Measurements from ENCODE around the gene KRTAP10-4. TPM values are rescaled to one million over a fixed set of nuclear protein-coding genes. Genes with fewer than 3 reads are reported as not detected.

KRTAP10-4 gene
- total and polyA plus RNA-seq, 2 experiments from 2014 or later, result not detected

DNA sequence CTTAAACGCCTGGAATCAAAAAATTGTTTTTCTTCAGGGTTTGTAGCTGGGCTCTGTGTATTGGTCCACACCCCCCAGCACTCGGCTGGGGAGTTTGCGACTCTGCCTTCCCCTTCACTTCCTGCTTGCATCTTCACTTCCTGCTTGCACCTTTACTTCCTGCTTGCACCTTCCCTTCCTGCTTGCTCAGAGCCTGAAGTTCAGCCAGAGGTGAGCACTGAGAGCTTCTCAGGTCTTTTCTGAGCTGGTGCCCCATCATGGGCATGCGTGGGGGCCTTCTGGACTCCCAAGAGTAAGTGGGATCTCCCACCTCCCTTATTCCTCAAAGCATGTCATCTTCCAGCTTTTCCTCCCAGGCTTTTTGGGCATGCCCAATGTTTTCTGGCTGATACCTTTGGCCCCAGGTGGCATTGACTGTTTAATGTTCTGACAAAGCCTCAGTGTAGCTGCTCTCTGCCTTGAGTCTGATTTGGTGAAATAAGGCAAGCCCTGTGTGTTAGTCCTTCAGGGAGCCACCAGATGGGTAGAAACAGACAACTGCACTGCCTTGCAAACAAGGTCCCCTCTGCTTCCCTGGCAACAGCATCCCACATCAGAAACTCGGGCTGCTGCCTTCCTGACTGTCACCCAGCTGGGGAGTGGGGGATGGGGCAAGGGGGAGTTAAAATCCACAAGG lies 25.7 kb upstream of the KRTAP10-4 start (continued):
- TF ChIP-seq, protein P1, sequence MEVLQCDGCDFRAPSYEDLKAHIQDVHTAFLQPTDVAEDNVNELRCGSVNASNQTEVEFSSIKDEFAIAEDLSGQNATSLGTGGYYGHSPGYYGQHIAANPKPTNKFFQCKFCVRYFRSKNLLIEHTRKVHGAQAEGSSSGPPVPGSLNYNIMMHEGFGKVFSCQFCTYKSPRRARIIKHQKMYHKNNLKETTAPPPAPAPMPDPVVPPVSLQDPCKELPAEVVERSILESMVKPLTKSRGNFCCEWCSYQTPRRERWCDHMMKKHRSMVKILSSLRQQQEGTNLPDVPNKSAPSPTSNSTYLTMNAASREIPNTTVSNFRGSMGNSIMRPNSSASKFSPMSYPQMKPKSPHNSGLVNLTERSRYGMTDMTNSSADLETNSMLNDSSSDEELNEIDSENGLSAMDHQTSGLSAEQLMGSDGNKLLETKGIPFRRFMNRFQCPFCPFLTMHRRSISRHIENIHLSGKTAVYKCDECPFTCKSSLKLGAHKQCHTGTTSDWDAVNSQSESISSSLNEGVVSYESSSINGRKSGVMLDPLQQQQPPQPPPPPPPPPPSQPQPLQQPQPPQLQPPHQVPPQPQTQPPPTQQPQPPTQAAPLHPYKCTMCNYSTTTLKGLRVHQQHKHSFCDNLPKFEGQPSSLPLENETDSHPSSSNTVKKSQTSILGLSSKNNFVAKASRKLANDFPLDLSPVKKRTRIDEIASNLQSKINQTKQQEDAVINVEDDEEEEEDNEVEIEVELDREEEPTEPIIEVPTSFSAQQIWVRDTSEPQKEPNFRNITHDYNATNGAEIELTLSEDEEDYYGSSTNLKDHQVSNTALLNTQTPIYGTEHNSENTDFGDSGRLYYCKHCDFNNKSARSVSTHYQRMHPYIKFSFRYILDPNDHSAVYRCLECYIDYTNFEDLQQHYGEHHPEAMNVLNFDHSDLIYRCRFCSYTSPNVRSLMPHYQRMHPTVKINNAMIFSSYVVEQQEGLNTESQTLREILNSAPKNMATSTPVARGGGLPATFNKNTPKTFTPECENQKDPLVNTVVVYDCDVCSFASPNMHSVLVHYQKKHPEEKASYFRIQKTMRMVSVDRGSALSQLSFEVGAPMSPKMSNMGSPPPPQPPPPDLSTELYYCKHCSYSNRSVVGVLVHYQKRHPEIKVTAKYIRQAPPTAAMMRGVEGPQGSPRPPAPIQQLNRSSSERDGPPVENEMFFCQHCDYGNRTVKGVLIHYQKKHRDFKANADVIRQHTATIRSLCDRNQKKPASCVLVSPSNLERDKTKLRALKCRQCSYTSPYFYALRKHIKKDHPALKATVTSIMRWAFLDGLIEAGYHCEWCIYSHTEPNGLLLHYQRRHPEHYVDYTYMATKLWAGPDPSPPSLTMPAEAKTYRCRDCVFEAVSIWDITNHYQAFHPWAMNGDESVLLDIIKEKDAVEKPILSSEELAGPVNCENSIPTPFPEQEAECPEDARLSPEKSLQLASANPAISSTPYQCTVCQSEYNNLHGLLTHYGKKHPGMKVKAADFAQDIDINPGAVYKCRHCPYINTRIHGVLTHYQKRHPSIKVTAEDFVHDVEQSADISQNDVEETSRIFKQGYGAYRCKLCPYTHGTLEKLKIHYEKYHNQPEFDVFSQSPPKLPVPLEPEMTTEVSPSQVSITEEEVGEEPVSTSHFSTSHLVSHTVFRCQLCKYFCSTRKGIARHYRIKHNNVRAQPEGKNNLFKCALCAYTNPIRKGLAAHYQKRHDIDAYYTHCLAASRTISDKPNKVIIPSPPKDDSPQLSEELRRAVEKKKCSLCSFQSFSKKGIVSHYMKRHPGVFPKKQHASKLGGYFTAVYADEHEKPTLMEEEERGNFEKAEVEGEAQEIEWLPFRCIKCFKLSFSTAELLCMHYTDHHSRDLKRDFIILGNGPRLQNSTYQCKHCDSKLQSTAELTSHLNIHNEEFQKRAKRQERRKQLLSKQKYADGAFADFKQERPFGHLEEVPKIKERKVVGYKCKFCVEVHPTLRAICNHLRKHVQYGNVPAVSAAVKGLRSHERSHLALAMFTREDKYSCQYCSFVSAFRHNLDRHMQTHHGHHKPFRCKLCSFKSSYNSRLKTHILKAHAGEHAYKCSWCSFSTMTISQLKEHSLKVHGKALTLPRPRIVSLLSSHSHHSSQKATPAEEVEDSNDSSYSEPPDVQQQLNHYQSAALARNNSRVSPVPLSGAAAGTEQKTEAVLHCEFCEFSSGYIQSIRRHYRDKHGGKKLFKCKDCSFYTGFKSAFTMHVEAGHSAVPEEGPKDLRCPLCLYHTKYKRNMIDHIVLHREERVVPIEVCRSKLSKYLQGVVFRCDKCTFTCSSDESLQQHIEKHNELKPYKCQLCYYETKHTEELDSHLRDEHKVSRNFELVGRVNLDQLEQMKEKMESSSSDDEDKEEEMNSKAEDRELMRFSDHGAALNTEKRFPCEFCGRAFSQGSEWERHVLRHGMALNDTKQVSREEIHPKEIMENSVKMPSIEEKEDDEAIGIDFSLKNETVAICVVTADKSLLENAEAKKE (CRISPR knock-in tag; IDR thresholded peaks at IDR 0.05), result no peak
- no peak for TF ChIP-seq POLR2AphosphoS5 (IDR thresholded peaks at IDR 0.05; ENCODE audit: low read depth)
- TF ChIP-seq CREB1 (CRISPR knock-in tag; IDR thresholded peaks at IDR 0.05; ENCODE audit: low read depth), result no peak
- TF ChIP-seq STAT1 (IDR thresholded peaks at IDR 0.05; ENCODE audit: unreplicated experiment), result no peak
- TF ChIP-seq ZNF114 (CRISPR knock-in tag; IDR thresholded peaks at IDR 0.05), result no peak

DNA sequence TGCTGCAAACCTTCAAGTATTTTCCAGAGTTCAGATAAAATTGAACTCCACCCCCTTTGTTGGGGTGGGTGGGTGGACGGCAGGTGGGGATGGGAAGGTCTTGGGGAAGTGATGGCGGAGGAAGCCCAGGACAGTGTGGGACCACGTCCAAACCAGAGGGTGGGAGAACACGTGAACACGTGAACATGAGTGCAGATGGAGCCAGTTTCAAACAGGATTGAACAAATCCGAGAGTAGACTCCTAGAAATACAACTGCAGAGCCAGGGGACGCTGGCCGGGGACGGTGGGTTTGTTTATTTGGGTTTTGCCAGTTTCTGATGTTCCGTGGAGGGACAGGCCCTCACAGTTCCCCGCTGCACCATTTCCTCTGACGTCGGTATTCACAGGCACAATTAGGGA lies 25.1 kb upstream of the KRTAP10-4 start:
- Mint-ChIP-seq H3K36me3 (ENCODE audit: low read depth) (peaks cover 19% of the 10 kb centered on the region; the same call in 2 of the 3 replicates), H3K9me3 (peaks cover 15% of the 10 kb centered on the region), H3K4me3 (no peak overlapping the region; the same call in 2 of the 3 replicates), H3K27ac (peak overlapping the region; percentile 95), H3K4me1 (peaks cover 47% of the 10 kb centered on the region), H3K27me3 (ENCODE audit: insufficient read depth, low read depth, poor library complexity) (peaks cover 20% of the 10 kb centered on the region)
- H2AFZ ChIP-seq, result no peak overlapping the region
- H3K9me2 ChIP-seq (ENCODE audit: insufficient read depth), result no peaks in the 10 kb centered on the region
- TF ChIP-seq, protein P2, sequence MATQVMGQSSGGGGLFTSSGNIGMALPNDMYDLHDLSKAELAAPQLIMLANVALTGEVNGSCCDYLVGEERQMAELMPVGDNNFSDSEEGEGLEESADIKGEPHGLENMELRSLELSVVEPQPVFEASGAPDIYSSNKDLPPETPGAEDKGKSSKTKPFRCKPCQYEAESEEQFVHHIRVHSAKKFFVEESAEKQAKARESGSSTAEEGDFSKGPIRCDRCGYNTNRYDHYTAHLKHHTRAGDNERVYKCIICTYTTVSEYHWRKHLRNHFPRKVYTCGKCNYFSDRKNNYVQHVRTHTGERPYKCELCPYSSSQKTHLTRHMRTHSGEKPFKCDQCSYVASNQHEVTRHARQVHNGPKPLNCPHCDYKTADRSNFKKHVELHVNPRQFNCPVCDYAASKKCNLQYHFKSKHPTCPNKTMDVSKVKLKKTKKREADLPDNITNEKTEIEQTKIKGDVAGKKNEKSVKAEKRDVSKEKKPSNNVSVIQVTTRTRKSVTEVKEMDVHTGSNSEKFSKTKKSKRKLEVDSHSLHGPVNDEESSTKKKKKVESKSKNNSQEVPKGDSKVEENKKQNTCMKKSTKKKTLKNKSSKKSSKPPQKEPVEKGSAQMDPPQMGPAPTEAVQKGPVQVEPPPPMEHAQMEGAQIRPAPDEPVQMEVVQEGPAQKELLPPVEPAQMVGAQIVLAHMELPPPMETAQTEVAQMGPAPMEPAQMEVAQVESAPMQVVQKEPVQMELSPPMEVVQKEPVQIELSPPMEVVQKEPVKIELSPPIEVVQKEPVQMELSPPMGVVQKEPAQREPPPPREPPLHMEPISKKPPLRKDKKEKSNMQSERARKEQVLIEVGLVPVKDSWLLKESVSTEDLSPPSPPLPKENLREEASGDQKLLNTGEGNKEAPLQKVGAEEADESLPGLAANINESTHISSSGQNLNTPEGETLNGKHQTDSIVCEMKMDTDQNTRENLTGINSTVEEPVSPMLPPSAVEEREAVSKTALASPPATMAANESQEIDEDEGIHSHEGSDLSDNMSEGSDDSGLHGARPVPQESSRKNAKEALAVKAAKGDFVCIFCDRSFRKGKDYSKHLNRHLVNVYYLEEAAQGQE (IDR thresholded peaks at IDR 0.05; ENCODE audit: unreplicated experiment), result no peak
- no peak for TF ChIP-seq EZH2phosphoT487 (IDR thresholded peaks at IDR 0.05; ENCODE audit: unreplicated experiment)
- H3K4me1 ChIP-seq (ENCODE audit: insufficient read depth), result peaks cover 25% of the 10 kb centered on the region
- no peaks in the 10 kb centered on the region for H3K27me3 ChIP-seq (ENCODE audit: insufficient read depth)
- no peak overlapping the region for H3K4me3 ChIP-seq
- DNase-seq (ENCODE audit: low spot score), result no peak
- H3K27ac ChIP-seq (ENCODE audit: low read depth), result peak overlapping the region; percentile 96
- no peaks in the 10 kb centered on the region for H3F3A ChIP-seq (replicated peaks; ENCODE audit: low read depth)
- no peaks in the 10 kb centered on the region for H3K79me2 ChIP-seq (replicated peaks; ENCODE audit: insufficient read depth)
- peak overlapping the region; percentile 58; the same call in 1 of the 2 replicates for H3K4me2 ChIP-seq
- H4K20me1 ChIP-seq (replicated peaks; ENCODE audit: insufficient read depth), result no peaks in the 10 kb centered on the region
- ATAC-seq, result no peak
- H3K36me3 ChIP-seq (ENCODE audit: insufficient read depth), result no peaks in the 10 kb centered on the region; the same call in 1 of the 2 replicates

All from GM23338 (cell line).